Activated T-helper 2 cell treated with anti-CD3 and anti-CD28 coated beads, Interferon-gamma antibody, Interleukin-2, Interleukin-4, amounts not matched to agents 10 μg/mL and 5 μg/mL and 100 μg/mL, durations not matched to agents 14 hours and 24 hours and 36 hours (primary cell): ENCODE measurements around the gene SELENOI. TPM values are rescaled to one million over a fixed set of nuclear protein-coding genes. Genes with fewer than 3 reads are reported as not detected.
"Not testable (repeated sequence)": the region's sequence is repeated elsewhere in the genome, so short reads cannot be mapped to it uniquely, and the experiment has no call there.

ENCODE experiments used
- DNase-seq: peaks from one replicate; pipeline ENCODE4 v3.0.0; 2021; ENCODE audit warnings: low spot score
- H3K27ac Mint-ChIP-seq: one replicate; pipeline ENCODE4 v1.8.0; 2021; ENCODE audit warnings: mixed read lengths
- H3K27me3 Mint-ChIP-seq: one replicate; pipeline ENCODE4 v1.8.0; 2021; ENCODE audit warnings: low read depth, mixed read lengths
- H3K36me3 Mint-ChIP-seq: one replicate; pipeline ENCODE4 v1.8.0; 2021; ENCODE audit warnings: low read depth, mixed read lengths
- H3K4me1 Mint-ChIP-seq: one replicate; pipeline ENCODE4 v1.8.0; 2021; ENCODE audit warnings: low read depth, mixed read lengths
- H3K4me3 Mint-ChIP-seq: one replicate; pipeline ENCODE4 v1.8.0; 2021; ENCODE audit warnings: low read depth, mild to moderate bottlenecking, moderate library complexity, mixed read lengths
- H3K9me3 Mint-ChIP-seq: one replicate; pipeline ENCODE4 v1.8.0; 2021; ENCODE audit warnings: mixed read lengths
- intact Hi-C: fragments of 100-400 bp; cut with micrococcal nuclease; formaldehyde crosslinking; loops from one replicate; pipeline ENCODE4 v1.15.1; 2023
- total RNA-seq: library from RNA; stranded (reverse); gene quantifications from 2 replicates; pipeline ENCODE4 v1.2.3, GENCODE V29; 2022

The SELENOI gene
- total RNA-seq, 1 donor from 2014 or later: 51.4 TPM

GRCh38 chr2:26331321-26331720, 14.6 kb upstream of the SELENOI start:
- not testable (repeated sequence) for H3K4me3 Mint-ChIP-seq, H3K9me3 Mint-ChIP-seq, H3K36me3 Mint-ChIP-seq, H3K27ac Mint-ChIP-seq, H3K27me3 Mint-ChIP-seq, DNase-seq
- peaks cover 22% of the 10 kb centered on the region for H3K4me1 Mint-ChIP-seq
- intact Hi-C loops: loop anchor here (2.0 to 5.0 kb wide), 2 partner anchors 87 to 159 kb away; partner anchors contain the start of genes GAREM2, HADHA and HADHB

DNA sequence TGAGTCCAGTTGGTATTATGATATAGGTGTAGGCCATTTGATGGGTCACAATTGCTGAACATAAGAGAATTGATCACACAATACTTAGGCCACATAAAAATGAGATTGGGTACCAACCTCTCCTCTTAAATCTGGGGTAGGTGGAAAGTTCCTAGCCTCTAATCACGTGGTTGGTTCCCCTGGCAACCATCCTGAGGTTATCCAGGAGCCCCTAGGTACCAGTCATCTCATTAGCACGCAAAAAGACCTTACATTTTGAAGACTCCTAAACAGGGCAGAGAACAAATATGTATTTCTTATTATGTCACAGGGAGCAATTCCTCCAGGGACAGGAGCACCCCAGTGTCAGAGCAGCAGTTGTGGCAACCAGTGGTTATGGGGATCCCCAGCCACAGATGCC, 12.7 kb upstream of the SELENOI start:
- Mint-ChIP-seq H3K36me3 (no peaks in the 10 kb centered on the region), H3K4me3 (no peak overlapping the region), H3K27ac (no peak overlapping the region), H3K27me3 (no peaks in the 10 kb centered on the region), H3K4me1 (peaks cover 21% of the 10 kb centered on the region), H3K9me3 (no peaks in the 10 kb centered on the region)
- intact Hi-C loops: loop anchor here (5.0 kb wide), 1 partner anchor 161 kb away; the partner anchor contains the start of gene GAREM2
- DNase-seq: no peak

GRCh38 chr2:26335231-26335630, 10.7 kb upstream of the SELENOI start:
- Mint-ChIP-seq H3K27me3 (no peaks in the 10 kb centered on the region), H3K4me3 (no peak overlapping the region), H3K9me3 (no peaks in the 10 kb centered on the region), H3K36me3 (no peaks in the 10 kb centered on the region), H3K27ac (no peak overlapping the region), H3K4me1 (peaks cover 14% of the 10 kb centered on the region)
- intact Hi-C loops: no loop called here
- DNase-seq: no peak

- intact Hi-C loops: no loop called here
- H3K36me3 Mint-ChIP-seq: no peaks in the 10 kb centered on the region
- peak overlapping the region; percentile 29 for H3K27ac Mint-ChIP-seq
- H3K4me3 Mint-ChIP-seq: no peak overlapping the region
- no peak for DNase-seq
- no peaks in the 10 kb centered on the region for H3K9me3 Mint-ChIP-seq
- no peaks in the 10 kb centered on the region for H3K27me3 Mint-ChIP-seq
- H3K4me1 Mint-ChIP-seq: peaks cover 11% of the 10 kb centered on the region
Measured at GRCh38 chr2:26336719-26337118, 9.2 kb upstream of the SELENOI start.

DNA sequence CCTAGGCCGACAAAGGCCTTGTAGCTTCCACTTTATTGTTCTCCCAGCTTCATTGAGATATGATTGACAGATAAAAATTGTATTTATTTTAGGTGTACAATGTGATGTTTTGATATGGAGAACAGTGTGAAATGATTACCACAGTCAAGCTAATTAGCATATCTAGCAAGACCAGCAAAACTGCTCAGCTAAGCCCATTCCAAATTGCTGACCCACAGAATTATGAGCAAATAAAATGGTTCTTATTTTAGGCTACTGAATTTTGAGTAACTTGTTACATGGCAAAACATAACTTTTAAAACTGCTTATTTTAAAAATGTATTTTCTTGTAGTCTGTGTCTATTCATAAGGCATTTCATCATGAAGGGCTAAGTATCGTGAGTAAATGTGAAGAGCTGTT, 8.6 kb upstream of the SELENOI start:
- no peaks in the 10 kb centered on the region for H3K27me3 Mint-ChIP-seq
- no peaks in the 10 kb centered on the region for H3K9me3 Mint-ChIP-seq
- peaks cover 11% of the 10 kb centered on the region for H3K4me1 Mint-ChIP-seq
- H3K4me3 Mint-ChIP-seq: no peak overlapping the region
- intact Hi-C loops: no loop called here
- no peak for DNase-seq
- H3K27ac Mint-ChIP-seq: no peak overlapping the region
- no peaks in the 10 kb centered on the region for H3K36me3 Mint-ChIP-seq

GRCh38 chr2:26340831-26341230, 5.1 kb upstream of the SELENOI start:
- peaks cover 6% of the 10 kb centered on the region for H3K36me3 Mint-ChIP-seq
- no peaks in the 10 kb centered on the region for H3K27me3 Mint-ChIP-seq
- no peak overlapping the region for H3K4me3 Mint-ChIP-seq
- no peaks in the 10 kb centered on the region for H3K9me3 Mint-ChIP-seq
- intact Hi-C loops: no loop called here
- no peak overlapping the region for H3K27ac Mint-ChIP-seq
- no peak for DNase-seq
- H3K4me1 Mint-ChIP-seq: peaks cover 12% of the 10 kb centered on the region

DNA sequence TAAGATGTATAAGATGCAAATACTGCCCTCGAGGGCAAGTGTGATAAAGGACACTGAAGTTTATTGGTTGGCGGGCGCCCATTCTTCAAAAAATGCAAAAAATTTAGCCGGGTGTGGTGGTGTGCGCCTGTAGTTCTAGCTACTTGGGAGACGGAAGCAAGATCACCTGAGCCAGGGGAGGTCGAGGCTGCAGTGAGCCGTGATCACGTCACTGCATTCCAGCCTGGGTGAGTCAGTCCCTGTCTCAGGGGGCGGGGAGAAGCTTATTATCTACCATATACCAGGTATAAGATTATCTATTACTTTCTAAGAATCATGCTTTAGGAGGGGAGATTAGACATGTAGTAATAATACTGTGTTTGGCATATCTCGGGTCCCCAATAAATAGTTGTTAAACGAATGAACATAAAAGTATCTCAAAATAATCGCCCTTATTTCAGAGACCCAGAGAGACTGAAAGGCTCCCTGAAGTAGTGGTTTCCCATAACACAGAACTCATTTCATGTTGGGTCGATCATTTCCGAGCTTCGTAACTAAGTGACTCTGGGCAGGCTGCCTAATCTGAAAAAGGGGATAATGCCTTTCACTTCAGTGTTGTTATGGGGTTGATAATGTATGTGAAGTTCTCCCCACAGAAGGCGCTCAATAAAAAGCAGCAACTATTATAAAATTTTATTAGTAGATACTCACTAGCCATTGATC, 1.2 kb upstream of the SELENOI start:
- Mint-ChIP-seq H3K27me3 (no peaks in the 10 kb centered on the region), H3K27ac (peak overlapping the region; percentile 99), H3K36me3 (peaks cover 22% of the 10 kb centered on the region), H3K4me1 (peaks cover 26% of the 10 kb centered on the region), H3K9me3 (no peaks in the 10 kb centered on the region), H3K4me3 (peak overlapping the region; percentile 99)
- no peak for DNase-seq
- intact Hi-C loops: loop anchor here (5.0 kb wide), 4 partner anchors 68 to 1372 kb away; partner anchors contain the start of genes CENPA, DNAJC27, HADHA and HADHB

DNA sequence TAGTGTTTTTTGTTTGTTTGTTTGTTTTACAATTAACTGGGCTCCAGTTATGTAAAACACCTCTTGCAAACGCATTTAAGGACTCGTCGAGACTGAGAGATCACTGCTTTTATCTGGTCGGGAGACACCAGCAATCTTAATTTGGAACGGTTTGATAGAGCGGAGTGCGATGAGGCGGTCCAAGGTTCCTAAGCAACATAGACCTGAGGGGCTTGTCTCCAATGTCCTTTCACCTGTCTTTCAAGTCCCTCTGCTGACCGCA, 729 bp upstream of the SELENOI start:
- Mint-ChIP-seq H3K4me3 (peak overlapping the region; percentile 99), H3K27me3 (no peaks in the 10 kb centered on the region), H3K4me1 (peaks cover 26% of the 10 kb centered on the region), H3K9me3 (no peaks in the 10 kb centered on the region), H3K36me3 (peaks cover 22% of the 10 kb centered on the region), H3K27ac (peak overlapping the region; percentile 99)
- intact Hi-C loops: loop anchor here (5.0 kb wide), 4 partner anchors 67 to 1373 kb away; partner anchors contain the start of genes CENPA, DNAJC27, HADHA and HADHB
- no peak for DNase-seq

GRCh38 chr2:26346454-26347053, 611 bp downstream of the SELENOI start, which contains the start of gene ADGRF3:
ADGRF3 (minus strand) TSS chr2:26346789; CDS start chr2:26346234, 555 bp downstream.
- Mint-ChIP-seq H3K4me1 (peaks cover 29% of the 10 kb centered on the region), H3K9me3 (no peaks in the 10 kb centered on the region), H3K27ac (peak within 1 kb of the TSS; percentile 99), H3K27me3 (no peaks in the 10 kb centered on the region), H3K36me3 (peaks cover 30% of the 10 kb centered on the region), H3K4me3 (peak within 1 kb of the TSS; percentile 99)
- DNase-seq: peak; percentile 70
- intact Hi-C loops: loop anchor here (2.0 to 5.0 kb wide), 5 partner anchors 16 to 1374 kb away; partner anchors contain the start of genes CENPA, DNAJC27, HADHA and HADHB

- Mint-ChIP-seq H3K4me1 (peaks cover 32% of the 10 kb centered on the region), H3K4me3 (peak overlapping the region; percentile 99), H3K27ac (peak overlapping the region; percentile 97), H3K27me3 (no peaks in the 10 kb centered on the region), H3K9me3 (no peaks in the 10 kb centered on the region), H3K36me3 (peaks cover 31% of the 10 kb centered on the region)
- DNase-seq: no peak
- intact Hi-C loops: loop anchor here (2.0 to 5.0 kb wide), 5 partner anchors 15 to 1375 kb away; partner anchors contain the start of genes CENPA, DNAJC27, HADHA and HADHB
Measured at GRCh38 chr2:26347286-26347865, 1.4 kb downstream of the SELENOI start.

DNA sequence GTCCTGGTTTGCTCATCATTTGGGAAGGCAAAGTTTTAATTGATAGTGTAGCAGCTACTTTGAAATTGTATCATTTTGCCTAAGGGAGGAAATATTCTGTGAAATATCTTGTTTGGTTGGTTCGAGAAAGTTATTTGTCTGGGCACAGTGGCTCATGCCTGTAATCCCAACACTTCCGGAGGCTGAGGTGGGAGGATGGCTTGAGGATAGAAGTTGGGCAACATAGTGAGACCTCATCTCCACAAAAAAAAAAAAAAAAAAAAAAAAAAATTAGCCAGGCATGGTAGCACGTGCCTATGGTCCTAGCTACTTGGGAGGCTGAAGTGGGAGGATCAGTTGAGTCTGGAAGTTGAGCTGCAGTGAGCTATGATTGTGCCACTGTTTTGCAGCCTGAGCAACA, 3.7 kb downstream of the SELENOI start:
- Mint-ChIP-seq H3K27me3 (no peaks in the 10 kb centered on the region), H3K9me3 (no peaks in the 10 kb centered on the region), H3K36me3 (peaks cover 43% of the 10 kb centered on the region), H3K4me3 (no peak overlapping the region), H3K4me1 (peaks cover 34% of the 10 kb centered on the region), H3K27ac (no peak overlapping the region)
- intact Hi-C loops: loop anchor here (5.0 kb wide), 4 partner anchors 63 to 1377 kb away; partner anchors contain the start of genes CENPA, DNAJC27, HADHA and HADHB
- DNase-seq: no peak

- H3K36me3 Mint-ChIP-seq: peaks cover 43% of the 10 kb centered on the region
- intact Hi-C loops: no loop called here
- peaks cover 46% of the 10 kb centered on the region for H3K4me1 Mint-ChIP-seq
- H3K27me3 Mint-ChIP-seq: no peaks in the 10 kb centered on the region
- no peak overlapping the region for H3K27ac Mint-ChIP-seq
- no peaks in the 10 kb centered on the region for H3K9me3 Mint-ChIP-seq
- DNase-seq: no peak
- H3K4me3 Mint-ChIP-seq: no peak overlapping the region
Measured at GRCh38 chr2:26351375-26352090, 5.6 kb downstream of the SELENOI start.
